SU-DHL-6 (cell line): ENCODE measurements around the gene YIF1A.

ENCODE experiments used
- CTCF ChIP-seq: fragments of 200-600 bp; sonication (generic); IDR thresholded peaks from one replicate; pipeline ENCODE4 v1.5.1; 2017; ENCODE audit warnings: antibody characterized with exemption, mild to moderate bottlenecking, low read length, moderate library complexity; ENCODE audit not compliant: insufficient read depth, poor library complexity, severe bottlenecking
- EZH2phosphoT487 ChIP-seq: fragments of 200-600 bp; sonication (generic), shearing (Covaris generic); conservative IDR thresholded peaks from 2 replicates; pipeline ENCODE4 v1.6.1; 2018; ENCODE audit warnings: mild to moderate bottlenecking, antibody characterized with exemption, low read length, moderate library complexity, mixed read lengths

GRCh38 chr11:66316849-66317251 is 27.9 kb upstream of the YIF1A start, which contains the start of gene CD248:
- TF ChIP-seq CTCF: no peak
- no peak for TF ChIP-seq EZH2phosphoT487
